Esophagus squamous epithelium (tissue), 4 donors: ENCODE measurements around the gene RELL1.

Source experiments
- POLR2A ChIP-seq, 4 donors: fragments of 450-650 bp; IDR thresholded peaks; one replicate each; pipeline ENCODE4 v1.6.1; 2017; ENCODE audit warnings: antibody characterized with exemption in 4 of 4, mild to moderate bottlenecking in 4 of 4, moderate library complexity in 3 of 4
- TF ChIP-seq, protein P1 (sequence below), 6 experiments: fragments of 450-650 bp in 4 of 6; fragments of 200-600 bp in 2 of 6; sonication (generic) in 2 of 6; IDR thresholded peaks; one replicate each; pipeline ENCODE4 v1.5.1; 2016 to 2019; ENCODE audit warnings: antibody characterized with exemption in 6 of 6, mild to moderate bottlenecking in 4 of 6, moderate library complexity in 4 of 6

DNA sequence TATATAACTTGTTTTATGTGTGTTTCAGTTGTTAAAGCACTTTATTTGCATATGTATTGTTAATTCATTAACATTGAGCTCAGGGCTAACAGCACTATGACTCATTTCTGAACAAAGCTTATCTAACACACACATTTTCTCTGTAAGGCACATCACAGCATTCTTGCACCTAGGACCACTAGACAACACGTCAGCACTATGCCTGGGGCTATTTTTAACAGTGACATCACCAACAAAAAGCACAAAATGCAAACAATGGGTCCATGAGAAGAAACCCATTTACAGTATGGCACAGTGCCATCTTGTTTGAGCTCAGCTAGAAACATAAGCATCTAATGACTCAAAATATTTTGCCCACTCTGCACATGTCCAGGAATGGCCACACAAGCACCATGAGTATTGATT, 124.4 kb downstream of the RELL1 start:
- no peak for TF ChIP-seq POLR2A (IDR thresholded peaks at IDR 0.05)
- TF ChIP-seq, protein P1, sequence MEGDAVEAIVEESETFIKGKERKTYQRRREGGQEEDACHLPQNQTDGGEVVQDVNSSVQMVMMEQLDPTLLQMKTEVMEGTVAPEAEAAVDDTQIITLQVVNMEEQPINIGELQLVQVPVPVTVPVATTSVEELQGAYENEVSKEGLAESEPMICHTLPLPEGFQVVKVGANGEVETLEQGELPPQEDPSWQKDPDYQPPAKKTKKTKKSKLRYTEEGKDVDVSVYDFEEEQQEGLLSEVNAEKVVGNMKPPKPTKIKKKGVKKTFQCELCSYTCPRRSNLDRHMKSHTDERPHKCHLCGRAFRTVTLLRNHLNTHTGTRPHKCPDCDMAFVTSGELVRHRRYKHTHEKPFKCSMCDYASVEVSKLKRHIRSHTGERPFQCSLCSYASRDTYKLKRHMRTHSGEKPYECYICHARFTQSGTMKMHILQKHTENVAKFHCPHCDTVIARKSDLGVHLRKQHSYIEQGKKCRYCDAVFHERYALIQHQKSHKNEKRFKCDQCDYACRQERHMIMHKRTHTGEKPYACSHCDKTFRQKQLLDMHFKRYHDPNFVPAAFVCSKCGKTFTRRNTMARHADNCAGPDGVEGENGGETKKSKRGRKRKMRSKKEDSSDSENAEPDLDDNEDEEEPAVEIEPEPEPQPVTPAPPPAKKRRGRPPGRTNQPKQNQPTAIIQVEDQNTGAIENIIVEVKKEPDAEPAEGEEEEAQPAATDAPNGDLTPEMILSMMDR (IDR thresholded peaks at IDR 0.05), result no peak
